Measurements from ENCODE around the gene COG5. TPM values are rescaled to one million over a fixed set of nuclear protein-coding genes. Genes with fewer than 3 reads are reported as not detected.

The COG5 gene
- total and polyA plus RNA-seq, 2 of the 4 experiments (the other 2 are of a cell fraction), result 18.5 to 27.4 TPM

DNA sequence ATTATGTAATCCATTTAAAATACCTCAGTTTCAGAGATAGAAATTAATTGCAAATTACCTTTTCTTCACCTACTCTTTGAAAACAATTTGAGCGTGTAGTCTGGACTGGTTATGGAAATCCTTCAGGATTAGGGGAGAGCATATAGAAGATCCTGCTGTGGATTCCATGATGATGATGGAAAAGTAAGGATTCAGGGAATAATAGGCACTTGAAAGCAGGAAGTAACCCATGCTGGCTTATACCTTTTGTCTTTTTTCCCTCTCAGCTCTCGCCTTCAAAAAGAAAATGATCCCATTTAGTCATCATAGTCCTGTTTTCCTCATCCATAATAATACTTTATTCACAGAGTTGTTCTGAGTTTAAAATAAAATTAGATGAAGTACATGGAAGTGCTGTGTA lies 390.5 kb downstream of the COG5 start:
- ChIA-PET CTCF (no interaction called here), POLR2A (ENCODE audit: unreplicated experiment) (no interaction called here)
- Histone ChIP-seq H2AK9ac (replicated peaks; ENCODE audit: low read depth, low read length, poor library complexity) (no peak overlapping the region), H3K18ac (ENCODE audit: low read depth, low read length) (no peak overlapping the region), H4K8ac (ENCODE audit: low read depth in 2 of 2, low read length in 2 of 2) (no peak overlapping the region), H3K27me3 (ENCODE audit: control insufficient read depth, insufficient read depth, low read length) (no peaks in the 10 kb centered on the region), H2AK5ac (ENCODE audit: low read depth, low read length) (no peak overlapping the region), H3K9ac (ENCODE audit: low read depth, low read length) (no peak overlapping the region), H4K5ac (ENCODE audit: low read depth, low read length) (no peak overlapping the region), H2BK5ac (ENCODE audit: low read depth, low read length, poor library complexity, severe bottlenecking) (no peak overlapping the region), H3K56ac (ENCODE audit: extremely low read depth, insufficient read depth, low read length) (no peak overlapping the region), H3K79me1 (ENCODE audit: low read depth in 1 of 2, low read length in 2 of 2) (peaks cover 14 to 54% of the 10 kb centered on the region in 2 experiments), H3K14ac (replicated peaks; ENCODE audit: low read depth, low read length) (no peak overlapping the region), H2BK20ac (ENCODE audit: low read depth, low read length) (no peak overlapping the region), H4K91ac (ENCODE audit: insufficient read depth, low read depth, low read length) (no peak overlapping the region), H3K4ac (ENCODE audit: low read depth, low read length) (no peak overlapping the region), H4K20me1 (ENCODE audit: insufficient read depth, low read length) (peaks cover 33% of the 10 kb centered on the region), H3K23ac (ENCODE audit: low read depth, low read length) (no peak overlapping the region), H3K4me3 (ENCODE audit: insufficient read depth, low read depth, low read length) (no peak overlapping the region), H3K9me3 (ENCODE audit: control insufficient read depth, insufficient read depth, low read length) (no peaks in the 10 kb centered on the region), H2BK15ac (ENCODE audit: low read depth, low read length) (no peak overlapping the region), H3K9me1 (ENCODE audit: insufficient read depth, low read length) (no peaks in the 10 kb centered on the region), H2BK120ac (ENCODE audit: low read depth, low read length) (no peak overlapping the region), H3K4me1 (ENCODE audit: control insufficient read depth, insufficient read depth, low read length) (peaks cover 3% of the 10 kb centered on the region; the same call in 1 of the 2 replicates), H3K36me3 (ENCODE audit: control insufficient read depth, insufficient read depth, low read length) (peaks cover 3% of the 10 kb centered on the region), H3K27ac (ENCODE audit: insufficient read depth, low read length) (no peak overlapping the region), H2AFZ (replicated peaks; ENCODE audit: low read length, poor library complexity) (no peak overlapping the region), H3K4me2 (ENCODE audit: low read depth, low read length) (no peak overlapping the region)
- DNase-seq (no peak), ATAC-seq (ENCODE audit: low read depth) (no peak)
- in situ Hi-C loops (cut with MboI; ENCODE audit: low sequenced_read_pairs), result no loop called here
- no CpG with 5 or more reads among the region's 2 CpGs for WGBS, 2 experiments (ENCODE audit: extremely low coverage in 2 of 2, insufficient read length in 1 of 2)
- no peak for TF ChIP-seq MAZ (IDR thresholded peaks at IDR 0.05; ENCODE audit: borderline replicate concordance, low read depth, low read length)
- TF ChIP-seq, protein P1, sequence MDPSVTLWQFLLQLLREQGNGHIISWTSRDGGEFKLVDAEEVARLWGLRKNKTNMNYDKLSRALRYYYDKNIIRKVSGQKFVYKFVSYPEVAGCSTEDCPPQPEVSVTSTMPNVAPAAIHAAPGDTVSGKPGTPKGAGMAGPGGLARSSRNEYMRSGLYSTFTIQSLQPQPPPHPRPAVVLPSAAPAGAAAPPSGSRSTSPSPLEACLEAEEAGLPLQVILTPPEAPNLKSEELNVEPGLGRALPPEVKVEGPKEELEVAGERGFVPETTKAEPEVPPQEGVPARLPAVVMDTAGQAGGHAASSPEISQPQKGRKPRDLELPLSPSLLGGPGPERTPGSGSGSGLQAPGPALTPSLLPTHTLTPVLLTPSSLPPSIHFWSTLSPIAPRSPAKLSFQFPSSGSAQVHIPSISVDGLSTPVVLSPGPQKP (IDR thresholded peaks at IDR 0.05; ENCODE audit: borderline replicate concordance, low read depth, low read length), result no peak
- intact Hi-C loops (cut with micrococcal nuclease), result no loop called here
- dilution Hi-C loops (cut with HindIII; ENCODE audit: low sequenced_read_pairs, unreplicated experiment), result no loop called here
- no TSS peak for BruUV-seq (replicated peaks)

All from IMR-90 (cell line).